GM12878 (cell line): ENCODE data around the gene C1RL. TPM values are rescaled to one million over a fixed set of nuclear protein-coding genes. Genes with fewer than 3 reads are reported as not detected.
A peak's percentile ranks its signal among the peaks of the same experiment; 100 is the strongest.

ENCODE experiments used
- HDGF ChIP-seq: fragments of 450-650 bp; IDR thresholded peaks from 2 replicates; pipeline ENCODE4 v1.6.1; 2016; ENCODE audit warnings: antibody characterized with exemption
- IKZF2 ChIP-seq, 2 experiments: fragments of 450-650 bp; IDR thresholded peaks; 2 replicates each; pipeline ENCODE4 v1.6.1; 2017; ENCODE audit warnings: mild to moderate bottlenecking in 2 of 2, moderate library complexity in 2 of 2
- JUND ChIP-seq: IDR thresholded peaks from 2 replicates; pipeline ENCODE4 v1.6.1; 2012; ENCODE audit warnings: low read depth, mild to moderate bottlenecking, low read length, improper control_type of control experiment, moderate library complexity
- NBN ChIP-seq: fragments of 450-650 bp; IDR thresholded peaks from 2 replicates; pipeline ENCODE4 v1.6.1; 2016
- NR2C1 ChIP-seq: fragments of 450-650 bp; IDR thresholded peaks from 2 replicates; pipeline ENCODE4 v1.6.1; 2017; ENCODE audit warnings: antibody characterized with exemption, mild to moderate bottlenecking, moderate library complexity
- NR2C2 ChIP-seq: IDR thresholded peaks from 2 replicates; pipeline ENCODE4 v1.6.1; 2011; ENCODE audit warnings: borderline replicate concordance, low read depth; ENCODE audit not compliant: control insufficient read depth, insufficient read length
- PAX8 ChIP-seq: fragments of 450-650 bp; IDR thresholded peaks from 2 replicates; pipeline ENCODE4 v1.6.1; 2017; ENCODE audit warnings: mild to moderate bottlenecking, moderate library complexity
- POLR2A ChIP-seq: IDR thresholded peaks from 2 replicates; pipeline ENCODE4 v1.6.1; 2011; ENCODE audit warnings: low read depth, mild to moderate bottlenecking, low read length
- RB1 ChIP-seq: fragments of 450-650 bp; formaldehyde crosslinking; IDR thresholded peaks from 2 replicates; pipeline ENCODE4 v1.6.1; 2017; ENCODE audit warnings: mild to moderate bottlenecking, borderline replicate concordance
- RUNX3 ChIP-seq: IDR thresholded peaks from 2 replicates; pipeline ENCODE4 v1.6.1; 2012; ENCODE audit warnings: low read length, inconsistent platforms
- SUPT20H ChIP-seq: IDR thresholded peaks from 2 replicates; pipeline ENCODE4 v1.6.1; 2011; ENCODE audit warnings: low read depth, mild to moderate bottlenecking, low read length, moderate library complexity, borderline replicate concordance; ENCODE audit not compliant: control insufficient read depth
- ZNF207 ChIP-seq: fragments of 450-650 bp; IDR thresholded peaks from 2 replicates; pipeline ENCODE4 v1.6.1; 2014; ENCODE audit warnings: antibody characterized with exemption, mild to moderate bottlenecking, borderline replicate concordance
- polyA plus RNA-seq, 11 experiments: library from polyadenylated mRNA; depleted of rRNA in 4 of 11; unstranded in 6 of 11; stranded (reverse) in 5 of 11; fragments of >200 nt; fragmentation: Nextera tagmentation in 4 of 11; fragmentation: Illumina TruSeq in 1 of 11; extraction: Ambion mirVana in 4 of 11; extraction: Trizol in 1 of 11; gene quantifications; 1 replicate in 1 of 11; 2 replicates in 10 of 11; pipeline versions ENCODE4 v1.2.1 to v1.2.3, GENCODE V29; 2011 to 2016; ENCODE audit warnings: inconsistent platforms in 2 of 11, missing spikeins in 2 of 11, low read depth in 1 of 11
- total RNA-seq, 4 experiments: library from RNA; depleted of rRNA in 3 of 4; stranded (reverse); fragments of >200 nt in 3 of 4; fragmentation: Illumina TruSeq in 1 of 4; extraction: Trizol in 1 of 4; gene quantifications; 2 replicates each; pipeline versions ENCODE4 v1.2.1 to v1.2.3, GENCODE V29; 2013 to 2021
- TF ChIP-seq, protein P1 (sequence below): fragments of 150-350 bp; IDR thresholded peaks from 2 replicates; pipeline ENCODE4 v1.6.1; 2014; ENCODE audit warnings: mild to moderate bottlenecking, low read depth, low read length
- TF ChIP-seq, protein P2 (sequence below): fragments of 450-650 bp; IDR thresholded peaks from 2 replicates; pipeline ENCODE4 v1.6.1; 2017; ENCODE audit warnings: mild to moderate bottlenecking, low read depth, inconsistent platforms; ENCODE audit not compliant: poor library complexity, severe bottlenecking
- TF ChIP-seq, protein P3 (sequence below): IDR thresholded peaks from 2 replicates; pipeline ENCODE4 v1.6.1; 2012; ENCODE audit warnings: low read depth, low read length, improper control_type of control experiment
- TF ChIP-seq, protein P4 (sequence below): IDR thresholded peaks from 2 replicates; pipeline ENCODE4 v1.6.1; 2011; ENCODE audit warnings: low read depth, mild to moderate bottlenecking, low read length, moderate library complexity, borderline replicate concordance; ENCODE audit errors: extremely low read depth
- TF ChIP-seq, protein P5 (sequence below): IDR thresholded peaks from 2 replicates; pipeline ENCODE4 v1.6.1; 2011; ENCODE audit warnings: borderline replicate concordance, low read depth, mild to moderate bottlenecking, moderate library complexity, low read length; ENCODE audit not compliant: insufficient read depth, poor library complexity, severe bottlenecking

Gene C1RL
- total and polyA plus RNA-seq, 10 of the 15 experiments (the other 5 are each of a cell fraction or from before 2014, with no cell fraction given) = 1.3 to 12.8 (median 8.1) TPM

DNA sequence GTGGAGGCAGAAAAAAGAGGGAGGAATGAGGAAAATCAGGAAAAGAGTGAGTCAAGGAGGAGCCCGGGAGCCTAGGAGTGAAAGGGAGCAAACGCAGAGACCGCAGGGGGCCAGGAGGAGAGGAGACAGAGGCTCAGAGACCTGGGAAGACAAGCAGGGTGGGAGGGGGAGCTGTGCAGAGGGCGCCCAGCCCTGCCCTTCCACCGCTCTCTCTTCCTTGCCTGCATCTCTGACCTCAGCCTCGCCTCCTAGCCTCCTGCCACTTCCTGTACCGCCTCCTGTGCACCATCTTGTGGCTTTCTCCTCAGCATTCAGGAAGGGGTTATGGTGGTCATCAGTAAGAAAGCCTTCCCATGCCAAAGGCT, 22.5 kb upstream of the C1RL start (continued):
- TF ChIP-seq, protein P1, sequence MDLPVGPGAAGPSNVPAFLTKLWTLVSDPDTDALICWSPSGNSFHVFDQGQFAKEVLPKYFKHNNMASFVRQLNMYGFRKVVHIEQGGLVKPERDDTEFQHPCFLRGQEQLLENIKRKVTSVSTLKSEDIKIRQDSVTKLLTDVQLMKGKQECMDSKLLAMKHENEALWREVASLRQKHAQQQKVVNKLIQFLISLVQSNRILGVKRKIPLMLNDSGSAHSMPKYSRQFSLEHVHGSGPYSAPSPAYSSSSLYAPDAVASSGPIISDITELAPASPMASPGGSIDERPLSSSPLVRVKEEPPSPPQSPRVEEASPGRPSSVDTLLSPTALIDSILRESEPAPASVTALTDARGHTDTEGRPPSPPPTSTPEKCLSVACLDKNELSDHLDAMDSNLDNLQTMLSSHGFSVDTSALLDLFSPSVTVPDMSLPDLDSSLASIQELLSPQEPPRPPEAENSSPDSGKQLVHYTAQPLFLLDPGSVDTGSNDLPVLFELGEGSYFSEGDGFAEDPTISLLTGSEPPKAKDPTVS = no peak
- TF ChIP-seq RB1 (no peak), IKZF2 (IDR thresholded peaks at IDR 0.05) (0 out of 4 replicates have a peak, but pooled peaks of 1 of the 2 experiments have one; percentile 24), POLR2A (no peak; the same call in 1 of the 2 replicates), RUNX3 (0 out of 2 replicates have a peak, but pooled peaks have one; percentile 24), PAX8 (no peak), NR2C1 (no peak), HDGF (0 out of 2 replicates have a peak, but pooled peaks have one; percentile 27), SUPT20H (no peak), JUND (no peak), ZNF207 (no peak), NBN (no peak), NR2C2 (no peak)
- TF ChIP-seq, protein P2, sequence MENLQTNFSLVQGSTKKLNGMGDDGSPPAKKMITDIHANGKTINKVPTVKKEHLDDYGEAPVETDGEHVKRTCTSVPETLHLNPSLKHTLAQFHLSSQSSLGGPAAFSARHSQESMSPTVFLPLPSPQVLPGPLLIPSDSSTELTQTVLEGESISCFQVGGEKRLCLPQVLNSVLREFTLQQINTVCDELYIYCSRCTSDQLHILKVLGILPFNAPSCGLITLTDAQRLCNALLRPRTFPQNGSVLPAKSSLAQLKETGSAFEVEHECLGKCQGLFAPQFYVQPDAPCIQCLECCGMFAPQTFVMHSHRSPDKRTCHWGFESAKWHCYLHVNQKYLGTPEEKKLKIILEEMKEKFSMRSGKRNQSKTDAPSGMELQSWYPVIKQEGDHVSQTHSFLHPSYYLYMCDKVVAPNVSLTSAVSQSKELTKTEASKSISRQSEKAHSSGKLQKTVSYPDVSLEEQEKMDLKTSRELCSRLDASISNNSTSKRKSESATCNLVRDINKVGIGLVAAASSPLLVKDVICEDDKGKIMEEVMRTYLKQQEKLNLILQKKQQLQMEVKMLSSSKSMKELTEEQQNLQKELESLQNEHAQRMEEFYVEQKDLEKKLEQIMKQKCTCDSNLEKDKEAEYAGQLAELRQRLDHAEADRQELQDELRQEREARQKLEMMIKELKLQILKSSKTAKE = no peak
- TF ChIP-seq, protein P3, sequence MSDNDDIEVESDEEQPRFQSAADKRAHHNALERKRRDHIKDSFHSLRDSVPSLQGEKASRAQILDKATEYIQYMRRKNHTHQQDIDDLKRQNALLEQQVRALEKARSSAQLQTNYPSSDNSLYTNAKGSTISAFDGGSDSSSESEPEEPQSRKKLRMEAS = no peak
- TF ChIP-seq, protein P4, sequence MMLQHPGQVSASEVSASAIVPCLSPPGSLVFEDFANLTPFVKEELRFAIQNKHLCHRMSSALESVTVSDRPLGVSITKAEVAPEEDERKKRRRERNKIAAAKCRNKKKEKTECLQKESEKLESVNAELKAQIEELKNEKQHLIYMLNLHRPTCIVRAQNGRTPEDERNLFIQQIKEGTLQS = no peak
- TF ChIP-seq, protein P5, sequence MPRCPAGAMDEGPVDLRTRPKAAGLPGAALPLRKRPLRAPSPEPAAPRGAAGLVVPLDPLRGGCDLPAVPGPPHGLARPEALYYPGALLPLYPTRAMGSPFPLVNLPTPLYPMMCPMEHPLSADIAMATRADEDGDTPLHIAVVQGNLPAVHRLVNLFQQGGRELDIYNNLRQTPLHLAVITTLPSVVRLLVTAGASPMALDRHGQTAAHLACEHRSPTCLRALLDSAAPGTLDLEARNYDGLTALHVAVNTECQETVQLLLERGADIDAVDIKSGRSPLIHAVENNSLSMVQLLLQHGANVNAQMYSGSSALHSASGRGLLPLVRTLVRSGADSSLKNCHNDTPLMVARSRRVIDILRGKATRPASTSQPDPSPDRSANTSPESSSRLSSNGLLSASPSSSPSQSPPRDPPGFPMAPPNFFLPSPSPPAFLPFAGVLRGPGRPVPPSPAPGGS = no peak
